GM23338 (cell line): ENCODE measurements around the gene PDE4B.

Experiments used
- CREB1 ChIP-seq: fragments of 250-450 bp; sonication (Bioruptor Pico); IDR thresholded peaks from 2 replicates; pipeline ENCODE4 v1.5.0; 2020; ENCODE audit warnings: low read depth, mild to moderate bottlenecking, moderate library complexity
- CTCF ChIP-seq, 2 experiments: fragments of 200-600 bp in 1 of 2; sonication (generic) in 1 of 2; conservative IDR thresholded peaks; 2 replicates each; pipeline versions ENCODE4 v1.5.1 to v1.6.1; 2016 to 2017; ENCODE audit warnings: antibody characterized with exemption in 2 of 2, low read depth in 2 of 2, mild to moderate bottlenecking in 2 of 2, moderate library complexity in 1 of 2
- EZH2 ChIP-seq: fragments of 200-600 bp; sonication (generic); IDR thresholded peaks from one replicate; pipeline ENCODE4 v1.8.0; 2017; ENCODE audit warnings: antibody characterized with exemption, mild to moderate bottlenecking, low read depth; ENCODE audit not compliant: unreplicated experiment
- JUNB ChIP-seq: IDR thresholded peaks from one replicate; pipeline ENCODE4 v1.6.1; 2016; ENCODE audit warnings: antibody characterized with exemption; ENCODE audit not compliant: unreplicated experiment
- POLR2AphosphoS5 ChIP-seq: IDR thresholded peaks from 2 replicates; pipeline ENCODE4 v1.6.1; 2016; ENCODE audit warnings: antibody characterized with exemption, low read depth
- REST ChIP-seq: IDR thresholded peaks from one replicate; pipeline ENCODE4 v1.6.1; 2018; ENCODE audit warnings: antibody characterized with exemption; ENCODE audit not compliant: unreplicated experiment

- TF ChIP-seq CTCF (conservative IDR thresholded peaks at IDR 0.05; ENCODE audit: low read depth in 2 of 2) (no peak), POLR2AphosphoS5 (no peak), EZH2 (no peak), CREB1 (CRISPR knock-in tag) (no peak), REST (no peak), JUNB (no peak)
These were observed 434.3 kb downstream of the PDE4B start for GRCh38 chr1:66226985-66227384.
